Natural killer cell (primary cell): ENCODE measurements around the gene S100A5. TPM values are rescaled to one million over a fixed set of nuclear protein-coding genes. Genes with fewer than 3 reads are reported as not detected.
"Not testable (repeated sequence)": the region's sequence is repeated elsewhere in the genome, so short reads cannot be mapped to it uniquely, and the experiment has no call there.

Experiments
- ATAC-seq, 3 donors: fragments of 150-1000 bp in 2 of 3; fragments of 200-7000 bp in 1 of 3; cut with Tn5 transposase; 1 replicate in 1 of 3; 2 replicates in 2 of 3; pipeline ENCODE4 v1.10.0; 2021; ENCODE audit warnings: mild to moderate bottlenecking in 2 of 3, moderate library complexity in 2 of 3
- DNase-seq, 2 donors: peaks; one replicate each; pipeline versions ENCODE4 v3.0.0 to v3.0.0-alpha.2; 2013 to 2021; ENCODE audit warnings: mixed read lengths in 1 of 2
- H3K27ac ChIP-seq: one replicate; pipeline ENCODE4 v1.5.1; 2013; ENCODE audit warnings: mild to moderate bottlenecking, low read length
- H3K27me3 ChIP-seq: one replicate; pipeline ENCODE4 v1.6.1; 2013; ENCODE audit warnings: low read length; ENCODE audit not compliant: control insufficient read depth, insufficient read depth
- H3K36me3 ChIP-seq: one replicate; pipeline ENCODE4 v1.6.1; 2013; ENCODE audit warnings: low read length; ENCODE audit not compliant: control insufficient read depth, insufficient read depth
- H3K4me1 ChIP-seq: one replicate; pipeline ENCODE4 v1.6.1; 2013; ENCODE audit warnings: low read length; ENCODE audit not compliant: control insufficient read depth, insufficient read depth
- H3K4me3 ChIP-seq: one replicate; pipeline ENCODE4 v1.5.1; 2013; ENCODE audit warnings: low read length
- H3K9me3 ChIP-seq: one replicate; pipeline ENCODE4 v1.6.1; 2013; ENCODE audit warnings: low read length; ENCODE audit not compliant: control insufficient read depth, insufficient read depth
- H3K27ac Mint-ChIP-seq, 2 donors: one replicate each; pipeline ENCODE4 v1.8.0; 2022; ENCODE audit warnings: mild to moderate bottlenecking in 2 of 2, mixed read lengths in 2 of 2, moderate library complexity in 1 of 2
- H3K27me3 Mint-ChIP-seq, 2 donors: one replicate each; pipeline ENCODE4 v1.8.0; 2022; ENCODE audit warnings: low read depth in 2 of 2, mixed read lengths in 2 of 2
- H3K36me3 Mint-ChIP-seq: one replicate; pipeline ENCODE4 v1.8.0; 2022; ENCODE audit warnings: mixed read lengths
- H3K4me1 Mint-ChIP-seq, 2 donors: one replicate each; pipeline ENCODE4 v1.8.0; 2022; ENCODE audit warnings: mixed read lengths in 2 of 2
- H3K4me3 Mint-ChIP-seq: one replicate; pipeline ENCODE4 v1.8.0; 2022; ENCODE audit warnings: mild to moderate bottlenecking, moderate library complexity, mixed read lengths
- H3K9me3 Mint-ChIP-seq, 2 donors: one replicate each; pipeline ENCODE4 v1.8.0; 2022; ENCODE audit warnings: mixed read lengths in 2 of 2
- WGBS: methylation state at CpG from one replicate; pipeline ENCODE4 v1.1.7; 2013; ENCODE audit warnings: missing lambda C conversion rate; ENCODE audit not compliant: insufficient coverage; 5-methylcytosine and 5-hydroxymethylcytosine counted together
- intact Hi-C: fragments of 100-400 bp; cut with micrococcal nuclease; formaldehyde crosslinking; loops from one replicate; pipeline ENCODE4 v1.14.2; 2022
- total RNA-seq, 4 donors: library from RNA; stranded (reverse); fragments of 120-200 nt in 1 of 4; gene quantifications; one replicate each; pipeline versions ENCODE4 v1.2.3 to v1.2.4, GENCODE V29; 2013 to 2022
- TF ChIP-seq, protein P1 (sequence below): fragments of 200-600 bp; IDR thresholded peaks from one replicate; pipeline ENCODE4 v1.8.0; 2022; ENCODE audit warnings: antibody characterized with exemption

The S100A5 gene
- total RNA-seq, 3 donors from 2014 or later (not counting 1 experiment from before 2014, with no cell fraction given), result not detected

DNA sequence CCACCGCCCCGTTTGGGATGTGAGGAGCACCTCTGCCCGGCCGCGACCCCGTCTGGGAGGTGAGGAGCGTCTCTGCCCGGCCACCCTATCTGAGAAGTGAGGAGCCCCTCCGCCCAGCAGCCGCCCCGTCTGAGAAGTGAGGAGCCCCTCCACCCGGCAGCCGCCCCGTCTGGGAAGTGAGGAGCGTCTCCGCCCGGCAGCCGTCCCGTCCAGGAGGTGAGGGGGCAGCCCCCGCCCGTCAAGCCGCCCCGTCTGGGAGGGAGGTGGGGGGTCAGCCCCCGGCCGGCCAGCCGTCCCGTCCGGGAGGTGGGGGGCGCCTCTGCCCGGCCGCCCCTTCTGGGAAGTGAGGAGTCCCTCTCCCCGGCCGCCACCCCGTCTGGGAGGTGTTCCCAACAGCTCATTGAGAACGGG is 34.4 kb upstream of the S100A5 start:
- H3K27me3 ChIP-seq, intact Hi-C loops, H3K4me3 Mint-ChIP-seq, DNase-seq, H3K36me3 Mint-ChIP-seq, H3K27ac Mint-ChIP-seq, H3K4me1 Mint-ChIP-seq, H3K9me3 Mint-ChIP-seq, H3K36me3 ChIP-seq, ATAC-seq, H3K4me3 ChIP-seq, H3K27ac ChIP-seq, H3K4me1 ChIP-seq, H3K9me3 ChIP-seq: not testable (repeated sequence)
- WGBS, result 94% methylated on average over 35 of the region's 35 CpGs
- peaks cover 22 to 27% of the 10 kb centered on the region in 2 donors for H3K27me3 Mint-ChIP-seq

DNA sequence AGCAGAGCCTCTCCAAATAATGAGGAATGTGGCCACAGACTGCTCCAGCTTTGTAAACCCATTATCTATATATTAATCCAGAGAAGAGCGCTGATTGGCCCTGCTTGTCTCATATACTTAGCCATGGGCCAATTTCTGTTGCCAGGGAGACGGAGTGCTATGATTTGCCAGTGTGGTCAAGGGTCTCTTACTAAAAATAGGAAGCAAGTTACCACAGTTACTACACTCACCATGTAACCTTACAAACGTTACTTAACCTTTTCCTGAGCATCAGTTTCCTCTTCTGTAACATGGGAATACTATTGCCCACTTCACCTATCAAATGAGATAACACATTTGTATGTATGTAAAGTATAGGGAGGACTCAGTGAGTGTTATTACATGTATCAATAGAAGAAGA is 32.6 kb upstream of the S100A5 start:
- no peaks in the 10 kb centered on the region for H3K36me3 ChIP-seq
- ATAC-seq (no peak), DNase-seq (no peak)
- peaks cover 5% of the 10 kb centered on the region for H3K4me1 ChIP-seq
- peaks cover 5 to 6% of the 10 kb centered on the region in 2 donors for H3K4me1 Mint-ChIP-seq
- intact Hi-C loops, result no loop called here
- H3K27me3 Mint-ChIP-seq, result peaks cover 18 to 23% of the 10 kb centered on the region in 2 donors
- no CpG with 5 or more reads among the region's 3 CpGs for WGBS
- H3K36me3 Mint-ChIP-seq, result no peaks in the 10 kb centered on the region
- H3K9me3 Mint-ChIP-seq, result no peaks in the 10 kb centered on the region
- TF ChIP-seq, protein P1, sequence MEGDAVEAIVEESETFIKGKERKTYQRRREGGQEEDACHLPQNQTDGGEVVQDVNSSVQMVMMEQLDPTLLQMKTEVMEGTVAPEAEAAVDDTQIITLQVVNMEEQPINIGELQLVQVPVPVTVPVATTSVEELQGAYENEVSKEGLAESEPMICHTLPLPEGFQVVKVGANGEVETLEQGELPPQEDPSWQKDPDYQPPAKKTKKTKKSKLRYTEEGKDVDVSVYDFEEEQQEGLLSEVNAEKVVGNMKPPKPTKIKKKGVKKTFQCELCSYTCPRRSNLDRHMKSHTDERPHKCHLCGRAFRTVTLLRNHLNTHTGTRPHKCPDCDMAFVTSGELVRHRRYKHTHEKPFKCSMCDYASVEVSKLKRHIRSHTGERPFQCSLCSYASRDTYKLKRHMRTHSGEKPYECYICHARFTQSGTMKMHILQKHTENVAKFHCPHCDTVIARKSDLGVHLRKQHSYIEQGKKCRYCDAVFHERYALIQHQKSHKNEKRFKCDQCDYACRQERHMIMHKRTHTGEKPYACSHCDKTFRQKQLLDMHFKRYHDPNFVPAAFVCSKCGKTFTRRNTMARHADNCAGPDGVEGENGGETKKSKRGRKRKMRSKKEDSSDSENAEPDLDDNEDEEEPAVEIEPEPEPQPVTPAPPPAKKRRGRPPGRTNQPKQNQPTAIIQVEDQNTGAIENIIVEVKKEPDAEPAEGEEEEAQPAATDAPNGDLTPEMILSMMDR, result no peak
- no peak overlapping the region for H3K27ac ChIP-seq
- no peaks in the 10 kb centered on the region for H3K9me3 ChIP-seq
- no peak overlapping the region for H3K4me3 ChIP-seq
- no peak overlapping the region for H3K4me3 Mint-ChIP-seq
- no peak overlapping the region for H3K27ac Mint-ChIP-seq
- H3K27me3 ChIP-seq, result peaks cover 2% of the 10 kb centered on the region

DNA sequence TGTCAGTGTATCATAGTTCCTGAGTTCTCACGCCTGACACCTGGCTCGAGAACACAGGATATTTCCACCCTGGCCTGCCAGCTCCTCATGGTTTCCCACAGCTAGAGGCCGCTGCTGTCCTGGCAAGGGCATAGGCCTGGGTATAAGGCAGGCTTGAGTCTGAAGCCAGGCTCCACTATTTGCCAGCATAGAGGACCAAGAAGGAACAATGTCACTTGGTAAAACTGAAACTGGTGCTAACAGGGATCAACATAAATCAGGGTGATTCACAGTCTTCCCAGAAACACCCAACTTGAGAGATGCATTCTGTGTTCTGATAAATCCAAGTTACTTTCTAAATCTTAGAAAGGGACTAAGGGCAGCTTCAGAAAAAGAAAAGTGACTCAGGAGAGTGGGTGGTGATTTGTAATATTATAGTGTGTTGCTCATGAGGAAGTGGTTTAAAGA is 31.9 kb upstream of the S100A5 start:
- Histone ChIP-seq H3K4me1 (peaks cover 13% of the 10 kb centered on the region), H3K36me3 (no peaks in the 10 kb centered on the region), H3K9me3 (no peaks in the 10 kb centered on the region), H3K4me3 (no peak overlapping the region), H3K27ac (no peak overlapping the region), H3K27me3 (peaks cover 2% of the 10 kb centered on the region)
- peak; percentile 35 to 64 (median 61) for ATAC-seq
- H3K36me3 Mint-ChIP-seq, result no peaks in the 10 kb centered on the region
- DNase-seq, result peak in 1 of 2 donors; percentile 65
- intact Hi-C loops, result no loop called here
- peaks cover 10 to 16% of the 10 kb centered on the region in 2 donors for H3K27me3 Mint-ChIP-seq
- H3K27ac Mint-ChIP-seq, result no peak overlapping the region
- H3K4me1 Mint-ChIP-seq, result peaks cover 11 to 12% of the 10 kb centered on the region in 2 donors
- H3K4me3 Mint-ChIP-seq, result no peak overlapping the region
- TF ChIP-seq, protein P1, result peak; percentile 19
- H3K9me3 Mint-ChIP-seq, result no peaks in the 10 kb centered on the region
- WGBS, result 9% methylated on average over 3 of the region's 3 CpGs

DNA sequence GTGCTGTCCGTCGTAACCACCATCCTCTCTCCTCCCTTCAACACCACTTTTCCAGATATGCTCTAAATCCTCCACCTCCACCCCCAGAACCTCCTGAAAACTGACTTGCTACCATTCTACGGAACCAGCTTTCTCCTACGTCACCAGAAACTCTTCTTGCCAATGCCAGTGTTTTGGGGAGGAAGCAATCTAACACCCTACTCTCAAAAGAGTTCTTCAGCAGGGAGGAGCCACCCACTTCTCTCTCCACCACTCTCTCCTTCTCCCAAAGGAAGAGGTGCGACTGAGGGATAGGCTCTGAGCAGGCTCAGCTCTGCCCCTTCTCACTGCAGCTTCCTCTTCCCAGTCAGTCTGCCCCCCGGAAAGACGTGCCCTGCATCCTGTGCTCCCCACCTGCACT is 31.0 kb upstream of the S100A5 start:
- intact Hi-C loops, result no loop called here
- H3K36me3 ChIP-seq, result no peaks in the 10 kb centered on the region
- no peak overlapping the region for H3K4me3 ChIP-seq
- Mint-ChIP-seq H3K4me3 (no peak overlapping the region), H3K27ac (no peak overlapping the region), H3K4me1 (peaks cover 16 to 18% of the 10 kb centered on the region in 2 donors), H3K9me3 (no peaks in the 10 kb centered on the region), H3K27me3 (peaks cover 2 to 15% of the 10 kb centered on the region in 2 donors), H3K36me3 (no peaks in the 10 kb centered on the region)
- ATAC-seq (no peak), DNase-seq (no peak)
- WGBS, result 84% methylated on average over 7 of the region's 7 CpGs
- no peak overlapping the region for H3K27ac ChIP-seq
- TF ChIP-seq, protein P1, result no peak
- H3K4me1 ChIP-seq, result peaks cover 21% of the 10 kb centered on the region
- no peaks in the 10 kb centered on the region for H3K9me3 ChIP-seq
- no peaks in the 10 kb centered on the region for H3K27me3 ChIP-seq
